Body of pancreas (tissue), 4 donors: ENCODE data around the gene SHH. TPM values are rescaled to one million over a fixed set of nuclear protein-coding genes. Genes with fewer than 3 reads are reported as not detected.

ENCODE experiments used
- ATAC-seq: fragments of 150-250 bp; one replicate; pipeline ENCODE4 v1.9.1; 2016
- DNase-seq, 4 donors: peaks; one replicate each; pipeline ENCODE4 v3.0.0-alpha.2; 2019
- H3K27ac ChIP-seq, 4 donors: fragments of 200-600 bp; sonication (generic); 1 replicate in 3 of 4; 2 replicates in 1 of 4; pipeline versions ENCODE4 v1.5.1 to v1.6.1; 2016 to 2019; ENCODE audit warnings: mild to moderate bottlenecking in 1 of 4, mixed read lengths in 1 of 4, moderate library complexity in 1 of 4
- H3K27me3 ChIP-seq, 2 donors: fragments of 200-600 bp; sonication (generic); one replicate each; pipeline ENCODE4 v1.6.0; 2016; ENCODE audit warnings: mild to moderate bottlenecking in 1 of 2
- H3K36me3 ChIP-seq, 2 donors: fragments of 200-600 bp; sonication (generic); replicated peaks in 1 of 2; 2 replicates each; pipeline ENCODE4 v1.5.1; 2016; ENCODE audit warnings: low read depth in 2 of 2; ENCODE audit not compliant: insufficient read depth in 1 of 2
- H3K4me1 ChIP-seq: fragments of 200-600 bp; sonication (generic); one replicate; pipeline ENCODE4 v1.6.0; 2016
- H3K4me3 ChIP-seq, 2 donors: fragments of 200-600 bp; sonication (generic); 1 replicate in 1 of 2; 2 replicates in 1 of 2; pipeline ENCODE4 v1.5.1; 2016 to 2019
- H3K9me3 ChIP-seq, 3 donors: fragments of 200-600 bp; sonication (generic); 1 replicate in 2 of 3; 2 replicates in 1 of 3; pipeline ENCODE4 v1.5.1; 2016
- CTCF ChIP-seq, 7 experiments: fragments of 450-650 bp in 4 of 7; fragments of 200-600 bp in 3 of 7; sonication (generic) in 3 of 7; IDR thresholded peaks; one replicate each; pipeline ENCODE4 v1.5.1; 2016 to 2019; ENCODE audit warnings: antibody characterized with exemption in 7 of 7
- POLR2A ChIP-seq, 3 donors: fragments of 450-650 bp; IDR thresholded peaks; one replicate each; pipeline ENCODE4 v1.6.1; 2016; ENCODE audit warnings: antibody characterized with exemption in 3 of 3, mild to moderate bottlenecking in 2 of 3
- whole genome bisulfite sequencing, 2 donors: methylation state at CpG; one replicate each; pipeline ENCODE4 v1.1.5; 2017; 5-methylcytosine and 5-hydroxymethylcytosine counted together
- intact Hi-C: fragments of 100-400 bp; cut with DNase I; formaldehyde crosslinking; loops from one replicate; pipeline ENCODE4 v1.15.1; 2023
- total RNA-seq, 2 donors: library from RNA; depleted of rRNA; stranded (reverse); fragments of >200 nt; gene quantifications; one replicate each; pipeline ENCODE4 v1.1.0, GENCODE V29; 2016

SHH gene
- total RNA-seq, 2 donors from 2014 or later = 0.33 to 0.78 TPM

DNA sequence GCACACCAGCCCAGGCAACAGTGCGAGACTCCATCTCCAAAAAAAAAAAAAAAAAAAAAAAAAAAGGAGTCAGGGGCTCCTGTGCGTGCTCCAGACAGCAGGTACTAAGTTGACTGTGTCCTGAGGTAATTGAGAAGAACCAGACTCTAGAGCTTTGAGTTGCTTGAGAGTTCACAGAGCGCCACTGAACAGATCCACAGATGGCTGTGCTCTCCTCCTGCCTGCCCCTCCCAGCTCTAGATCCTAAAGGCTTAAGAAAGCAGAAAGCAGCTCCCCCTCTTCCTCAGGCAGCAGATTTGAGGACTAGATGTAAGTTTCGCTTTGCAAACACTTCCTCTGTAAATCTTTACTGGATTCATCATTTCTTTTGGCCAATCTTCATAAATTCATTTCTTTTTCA, 38.7 kb downstream of the SHH start:
- H3K27ac ChIP-seq = no peak overlapping the region
- H3K9me3 ChIP-seq = no peaks in the 10 kb centered on the region
- peaks cover 0 to 32% of the 10 kb centered on the region in 2 donors for H3K36me3 ChIP-seq
- H3K4me3 ChIP-seq = no peak overlapping the region
- no peaks in the 10 kb centered on the region for H3K4me1 ChIP-seq
- no peaks in the 10 kb centered on the region for H3K27me3 ChIP-seq
- intact Hi-C loops = no loop called here
- WGBS, 2 donors = 96 to 99% methylated on average over 4 of the region's 4 CpGs
- TF ChIP-seq POLR2A (IDR thresholded peaks at IDR 0.05) = no peak
- TF ChIP-seq CTCF (IDR thresholded peaks at IDR 0.05) = no peak
- ATAC-seq (no peak), DNase-seq (no peak)

GRCh38 chr7:155770241-155770640, 42.0 kb downstream of the SHH start:
- Histone ChIP-seq H3K27me3 (no peaks in the 10 kb centered on the region), H3K9me3 (no peaks in the 10 kb centered on the region), H3K4me3 (no peak overlapping the region), H3K4me1 (no peaks in the 10 kb centered on the region), H3K27ac (no peak overlapping the region), H3K36me3 (peaks cover 0 to 26% of the 10 kb centered on the region in 2 donors)
- ATAC-seq (no peak), DNase-seq (no peak)
- WGBS, 2 donors = 92% methylated on average over 6 of the region's 6 CpGs
- TF ChIP-seq CTCF (IDR thresholded peaks at IDR 0.05) (no peak), POLR2A (IDR thresholded peaks at IDR 0.05) (no peak)
- intact Hi-C loops = no loop called here

- no peaks in the 10 kb centered on the region for H3K4me1 ChIP-seq
- no peaks in the 10 kb centered on the region for H3K27me3 ChIP-seq
- TF ChIP-seq CTCF (IDR thresholded peaks at IDR 0.05) (no peak), POLR2A (IDR thresholded peaks at IDR 0.05) (no peak)
- H3K9me3 ChIP-seq = no peaks in the 10 kb centered on the region
- 73 to 84% methylated on average over 6 of the region's 6 CpGs for WGBS, 2 donors
- DNase-seq = no peak
- H3K27ac ChIP-seq = no peak overlapping the region
- intact Hi-C loops = loop anchor here (10.0 kb wide), 2 partner anchors 385 to 845 kb away; no protein-coding TSS in a partner anchor
- H3K36me3 ChIP-seq = peaks cover 0 to 21% of the 10 kb centered on the region in 2 donors
- ATAC-seq = peak; percentile 43
- no peak overlapping the region for H3K4me3 ChIP-seq
Measured at GRCh38 chr7:155769701-155770100, 42.6 kb downstream of the SHH start.

DNA sequence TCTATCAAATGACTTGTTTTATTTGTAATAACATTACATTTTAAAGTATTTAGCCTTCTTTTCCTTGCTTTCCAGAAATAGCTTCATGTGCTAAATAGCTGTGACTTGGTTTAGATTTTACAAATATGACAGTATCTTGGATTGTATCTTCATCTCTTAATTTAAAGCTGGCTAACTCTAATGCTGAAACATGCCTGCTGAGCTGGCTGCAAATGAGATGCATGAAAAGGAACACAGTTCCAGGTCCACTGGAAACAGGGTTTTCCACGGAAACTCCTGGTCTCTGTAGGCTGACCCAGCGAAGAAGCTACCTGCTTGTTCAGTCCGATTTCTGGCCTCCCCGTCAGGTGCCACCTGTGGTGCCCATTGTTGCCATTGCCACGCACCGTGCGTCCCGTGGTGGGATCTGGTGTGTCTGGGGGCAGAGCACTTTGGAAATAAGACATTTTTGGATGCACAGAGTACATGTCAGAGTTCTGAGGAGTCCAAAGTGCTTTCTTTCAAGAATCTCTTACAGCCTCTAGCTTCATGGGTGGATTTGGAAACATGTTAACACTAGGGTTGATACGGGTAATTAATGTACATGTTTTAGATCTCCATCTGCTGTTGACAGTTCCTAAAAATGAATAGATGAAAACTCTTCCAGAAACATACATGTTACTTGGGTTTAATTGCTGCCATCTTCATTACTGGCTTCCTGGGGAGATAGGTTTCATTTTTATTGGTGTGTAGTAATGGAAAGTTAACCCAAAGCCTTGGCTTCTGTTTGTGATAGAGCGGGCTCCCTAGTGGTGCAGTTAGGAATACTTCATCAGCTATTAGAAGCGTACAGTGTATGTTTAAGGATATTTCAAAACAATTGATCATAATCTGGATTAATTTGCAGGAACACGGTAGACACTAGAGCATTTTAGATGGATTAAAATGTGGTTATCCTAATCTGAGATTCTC, 45.0 kb downstream of the SHH start:
- H3K27ac ChIP-seq = no peak overlapping the region
- no peak overlapping the region for H3K4me3 ChIP-seq
- 89 to 90% methylated on average over 12 of the region's 12 CpGs for WGBS, 2 donors
- peaks cover 0 to 21% of the 10 kb centered on the region in 2 donors for H3K36me3 ChIP-seq
- intact Hi-C loops = loop anchor here (10.0 kb wide), 2 partner anchors 382 to 842 kb away; no protein-coding TSS in a partner anchor
- DNase-seq (no peak), ATAC-seq (no peak)
- H3K27me3 ChIP-seq = no peaks in the 10 kb centered on the region
- H3K4me1 ChIP-seq = no peaks in the 10 kb centered on the region
- no peak for TF ChIP-seq CTCF (IDR thresholded peaks at IDR 0.05)
- no peaks in the 10 kb centered on the region for H3K9me3 ChIP-seq
